ENCODE results near the gene CD3E.

The CD3E gene

DNA sequence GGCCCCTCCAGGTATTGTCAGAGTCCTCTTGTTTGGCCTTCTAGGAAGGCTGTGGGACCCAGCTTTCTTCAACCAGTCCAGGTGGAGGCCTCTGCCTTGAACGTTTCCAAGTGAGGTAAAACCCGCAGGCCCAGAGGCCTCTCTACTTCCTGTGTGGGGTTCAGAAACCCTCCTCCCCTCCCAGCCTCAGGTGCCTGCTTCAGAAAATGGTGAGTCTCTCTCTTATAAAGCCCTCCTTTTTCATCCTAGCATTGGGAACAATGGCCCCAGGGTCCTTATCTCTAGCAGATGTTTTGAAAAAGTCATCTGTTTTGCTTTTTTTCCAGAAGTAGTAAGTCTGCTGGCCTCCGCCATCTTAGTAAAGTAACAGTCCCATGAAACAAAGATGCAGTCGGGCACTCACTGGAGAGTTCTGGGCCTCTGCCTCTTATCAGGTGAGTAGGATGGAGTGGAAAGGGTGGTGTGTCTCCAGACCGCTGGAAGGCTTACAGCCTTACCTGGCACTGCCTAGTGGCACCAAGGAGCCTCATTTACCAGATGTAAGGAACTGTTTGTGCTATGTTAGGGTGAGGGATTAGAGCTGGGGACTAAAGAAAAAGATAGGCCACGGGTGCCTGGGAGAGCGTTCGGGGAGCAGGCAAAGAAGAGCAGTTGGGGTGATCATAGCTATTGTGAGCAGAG lies at the start of gene CD3E:
Gene CD3E (plus strand): TSS at position 163 of the 681 bp plus-strand sequence. CDS start 223 bp downstream, at position 386.
- DNase-seq, result no peak

DNA sequence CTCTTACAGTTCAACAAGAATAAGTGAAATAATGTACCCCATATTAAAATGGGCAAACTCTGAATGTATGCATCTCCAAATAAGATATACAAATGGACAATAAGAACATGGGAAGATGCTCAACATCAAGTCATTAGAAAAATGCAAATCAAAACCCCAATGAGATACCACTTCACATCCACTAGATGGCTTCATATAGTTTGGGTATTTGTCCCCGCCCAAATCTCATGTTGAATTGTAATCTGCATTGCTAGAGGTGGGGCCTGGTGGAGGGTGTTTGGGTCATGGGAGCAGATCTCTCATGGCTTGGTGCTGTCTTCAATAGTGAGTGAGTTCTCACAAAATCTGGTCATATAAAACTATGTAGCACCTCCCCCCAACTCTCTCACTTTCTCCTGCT lies 46.1 kb upstream of the CD3E start:
- DNase-seq, result no peak

DNA sequence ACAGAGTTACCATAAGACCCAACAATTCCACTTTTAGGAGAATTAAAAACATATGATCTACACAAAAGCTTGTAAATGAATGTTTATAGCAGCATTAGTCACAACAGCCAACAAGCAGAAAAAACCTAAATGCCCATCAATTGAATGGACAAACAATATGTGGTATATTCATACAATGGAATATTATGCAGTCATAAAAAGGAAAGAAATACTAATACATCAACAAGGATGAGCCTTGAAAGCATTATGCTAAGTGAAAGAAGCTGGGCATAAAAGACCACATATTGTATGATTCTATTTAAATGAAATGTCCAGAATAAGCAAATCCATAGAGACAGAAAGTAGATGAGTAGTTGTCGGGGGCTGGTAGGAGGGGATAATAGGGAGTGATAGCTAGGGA lies 45.4 kb upstream of the CD3E start:
- no peak for DNase-seq

DNA sequence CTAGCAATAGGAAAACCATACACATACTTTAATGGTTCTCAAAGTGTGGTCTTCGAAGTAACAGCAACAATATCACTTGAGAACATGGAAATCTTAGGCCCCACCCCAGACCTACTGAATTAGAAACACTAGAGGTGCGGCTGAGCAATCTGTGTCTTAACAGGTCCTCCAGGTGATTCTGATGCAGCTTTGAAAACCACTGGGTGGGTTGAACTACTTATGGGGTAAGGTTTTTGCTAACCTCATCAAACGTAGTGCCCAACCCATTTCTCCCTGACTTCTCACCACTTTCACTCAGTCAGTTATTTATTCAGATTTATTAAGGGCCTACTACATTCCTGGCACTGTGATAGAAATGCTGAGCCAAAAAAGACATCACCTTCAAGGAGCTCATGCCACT lies 44.2 kb upstream of the CD3E start:
- DNase-seq, result no peak

DNA sequence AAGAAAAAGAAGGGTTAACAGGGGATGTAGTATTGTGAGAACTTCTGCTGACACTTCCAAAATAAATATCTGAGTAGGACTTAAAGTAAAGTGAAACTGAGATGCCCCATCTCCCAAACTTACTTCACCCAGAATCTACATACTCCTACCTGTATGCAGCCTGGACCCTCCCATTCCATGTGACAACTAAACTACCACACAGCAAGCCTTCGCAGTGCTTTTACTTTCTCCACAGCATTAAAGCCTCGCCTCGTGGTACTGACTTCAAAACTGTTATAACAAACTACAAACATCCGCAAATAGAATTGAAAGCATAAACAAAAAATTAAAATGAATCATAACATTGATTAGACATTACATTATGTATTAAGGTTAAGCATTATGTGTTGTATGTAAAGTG lies 41.4 kb upstream of the CD3E start:
- DNase-seq, result no peak

DNA sequence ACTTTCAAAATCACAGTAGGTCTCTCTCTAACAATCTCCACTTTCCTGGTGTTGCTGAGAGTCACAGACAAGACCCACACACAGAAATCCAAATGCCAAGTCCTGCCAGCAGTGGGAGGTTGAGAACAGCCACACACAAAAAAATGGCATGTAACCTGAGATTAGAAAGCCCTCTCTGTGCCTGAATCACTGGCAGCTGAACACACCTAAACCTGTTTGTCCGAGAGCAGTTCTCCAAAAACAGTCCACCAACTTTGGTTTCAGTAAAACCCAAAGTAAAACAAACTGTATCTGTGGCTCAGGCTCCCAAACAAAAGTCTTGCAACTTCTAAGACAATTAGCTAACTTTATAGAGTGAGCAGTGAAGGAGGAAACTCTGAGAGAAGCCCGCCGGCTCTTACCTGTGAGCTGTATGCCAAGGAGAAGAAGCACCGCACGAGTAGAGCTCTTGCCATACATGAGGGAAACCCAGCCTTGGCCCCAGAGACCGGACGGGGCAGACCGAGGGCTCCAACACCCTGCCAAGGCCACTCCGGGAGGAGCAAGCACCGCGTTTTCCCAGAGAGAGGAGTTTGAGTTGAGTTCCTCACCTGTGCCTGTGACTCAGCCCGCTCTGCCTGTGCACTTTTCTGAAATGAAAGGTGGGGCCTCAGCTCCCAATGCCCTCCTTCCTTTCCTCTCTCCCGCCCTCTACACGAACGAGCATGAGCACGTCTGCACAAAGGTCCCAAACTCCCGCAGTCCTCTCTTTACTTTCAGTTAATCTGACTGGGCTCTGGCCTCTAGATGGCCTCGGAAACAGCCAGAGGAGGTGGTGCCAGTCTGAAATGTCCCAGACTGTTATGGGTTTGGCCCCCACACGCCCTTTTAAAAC lies 40.6 kb upstream of the CD3E start, which contains the start of gene MPZL2:
Gene MPZL2 (minus strand): TSS at position 603 of the 874 bp plus-strand sequence. CDS start 144 bp downstream, at position 459.
- no peak for DNase-seq

DNA sequence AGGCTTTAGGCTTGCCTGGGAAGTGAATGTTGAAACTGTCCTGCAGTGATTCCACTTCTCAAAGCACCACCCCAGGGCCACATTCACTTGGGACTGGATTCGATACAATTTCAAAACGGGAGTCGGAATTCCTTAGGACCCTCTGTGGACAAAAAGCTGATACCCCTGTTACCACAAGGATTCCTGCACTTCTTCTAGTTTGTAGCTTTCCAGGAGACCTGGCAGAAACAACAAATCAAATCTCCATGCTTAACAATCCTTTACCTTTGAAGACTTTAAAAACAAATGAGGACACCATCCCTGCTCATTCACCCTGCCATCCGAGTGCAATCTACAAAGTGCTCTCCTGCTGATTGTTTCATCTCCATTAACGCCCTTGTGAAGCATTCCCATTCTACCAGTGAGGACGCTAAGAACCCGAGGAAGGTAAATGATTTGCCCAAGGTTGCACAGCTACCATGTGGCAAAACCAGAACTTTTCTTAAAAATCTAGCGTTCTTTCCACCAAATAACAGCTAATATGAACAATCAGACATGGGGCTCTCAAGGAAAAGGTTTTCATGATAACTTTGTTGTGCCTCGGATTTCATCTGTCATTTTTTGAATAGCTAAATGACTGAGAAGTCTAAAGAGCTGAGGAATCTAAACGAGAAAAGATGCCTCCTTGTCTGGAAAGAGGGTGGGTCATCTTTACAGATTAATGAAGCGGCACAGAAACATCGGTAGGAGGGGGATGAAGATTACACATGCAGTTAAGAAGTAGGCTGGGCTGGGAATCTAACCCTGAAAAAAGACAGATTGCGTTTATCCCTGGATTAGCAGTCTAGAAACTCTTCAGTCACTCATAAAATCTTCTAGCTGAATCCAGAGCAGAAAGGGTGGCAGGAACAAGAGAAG lies 39.7 kb upstream of the CD3E start:
- DNase-seq, result no peak

DNA sequence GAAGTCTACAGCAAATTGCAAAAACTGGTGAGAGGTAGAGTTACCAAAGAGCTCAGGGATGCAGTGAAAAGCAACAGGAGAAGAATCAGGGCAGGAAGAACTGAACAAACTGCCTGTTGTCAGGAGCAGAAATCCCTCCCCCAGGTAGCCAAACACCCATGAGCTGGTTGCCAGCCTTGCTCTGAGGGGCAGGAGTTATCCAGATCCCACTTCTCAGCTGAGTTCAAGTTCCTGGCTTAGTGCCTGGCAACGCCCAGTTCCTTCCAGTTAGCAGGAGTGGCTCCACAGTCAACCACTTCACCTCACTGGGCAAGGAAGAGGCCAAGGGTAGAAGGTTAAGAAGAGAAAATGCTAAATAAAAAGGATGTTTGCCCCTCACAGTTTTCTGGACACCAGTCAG lies 38.6 kb upstream of the CD3E start:
- DNase-seq, result no peak

DNA sequence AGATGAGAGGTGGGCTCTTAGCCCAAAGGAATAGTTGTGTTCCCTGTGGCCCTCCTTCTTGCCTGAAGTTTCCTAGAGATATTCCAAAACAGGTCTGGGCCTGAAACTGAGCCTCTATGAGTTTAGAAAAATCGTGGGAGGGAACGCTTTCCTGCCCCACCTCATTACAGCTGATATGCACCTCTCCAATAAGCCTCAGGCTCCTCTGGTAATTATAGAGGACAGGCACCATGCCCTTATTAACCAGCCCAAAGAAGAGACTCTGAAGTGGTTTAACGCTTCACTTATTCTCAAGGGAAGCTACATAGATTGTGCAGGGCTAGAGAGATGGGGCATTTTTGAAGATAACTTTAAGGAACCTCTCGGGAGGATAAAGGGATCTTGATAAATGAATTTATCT lies 37.0 kb upstream of the CD3E start:
- no peak for DNase-seq

DNA sequence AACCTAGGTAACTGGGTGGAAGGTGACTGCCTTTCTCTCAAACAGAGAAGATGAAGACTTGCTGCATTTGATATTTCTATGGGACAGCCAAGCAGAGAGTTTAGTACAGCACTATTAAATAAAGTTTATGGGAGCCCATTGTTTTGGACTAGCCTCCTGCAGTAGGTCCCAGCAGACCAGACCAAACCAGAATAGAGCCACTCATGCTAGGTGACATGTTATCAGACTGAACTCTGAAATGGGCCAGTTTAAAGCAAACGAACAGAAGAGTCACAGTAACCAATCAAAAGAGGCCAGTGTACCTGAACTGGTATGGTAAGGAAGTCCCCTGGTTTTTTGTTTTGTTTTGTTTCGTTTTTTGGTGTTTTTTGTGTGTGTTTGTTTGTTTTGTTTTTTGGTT lies 32.5 kb upstream of the CD3E start:
- DNase-seq, result no peak

DNA sequence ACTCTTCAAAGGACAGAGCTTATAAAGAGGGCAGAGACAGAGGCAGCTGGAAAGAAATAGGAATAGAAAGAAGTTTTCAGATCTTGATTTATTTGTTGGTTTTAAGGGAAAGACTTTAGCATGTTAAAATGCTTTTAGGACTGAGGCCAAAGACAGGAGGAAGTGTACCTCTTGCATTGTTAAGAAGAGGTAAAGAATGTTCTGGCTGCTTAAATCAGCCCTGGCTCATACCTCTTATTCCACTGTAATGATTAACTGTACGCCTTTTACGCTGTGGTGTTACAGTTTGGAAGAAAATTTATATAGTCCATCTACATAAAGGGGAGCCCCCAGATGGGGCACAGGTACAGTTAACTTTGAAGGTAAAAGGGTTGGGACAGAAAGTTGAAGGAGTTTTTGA lies 30.3 kb upstream of the CD3E start:
- DNase-seq, result no peak

DNA sequence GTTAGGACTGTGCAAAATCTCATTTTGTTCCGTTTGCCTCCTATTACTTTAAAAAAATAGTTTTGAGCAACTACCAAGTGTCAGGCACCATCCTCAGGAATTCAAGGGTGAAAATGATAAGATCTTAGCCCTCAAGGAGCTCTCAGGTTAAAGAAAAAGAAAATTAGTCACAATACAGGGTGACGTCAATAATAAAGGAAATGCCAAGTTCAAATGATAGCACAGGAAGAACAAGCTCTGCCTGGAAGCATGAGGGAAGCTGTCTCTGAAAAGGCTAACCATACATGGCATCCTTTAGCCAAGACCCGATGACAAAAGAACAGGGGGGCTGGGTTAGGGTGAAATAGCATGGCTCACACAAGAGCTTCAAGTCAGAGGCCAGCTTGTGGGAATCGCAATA lies 29.4 kb upstream of the CD3E start:
- no peak for DNase-seq

DNA sequence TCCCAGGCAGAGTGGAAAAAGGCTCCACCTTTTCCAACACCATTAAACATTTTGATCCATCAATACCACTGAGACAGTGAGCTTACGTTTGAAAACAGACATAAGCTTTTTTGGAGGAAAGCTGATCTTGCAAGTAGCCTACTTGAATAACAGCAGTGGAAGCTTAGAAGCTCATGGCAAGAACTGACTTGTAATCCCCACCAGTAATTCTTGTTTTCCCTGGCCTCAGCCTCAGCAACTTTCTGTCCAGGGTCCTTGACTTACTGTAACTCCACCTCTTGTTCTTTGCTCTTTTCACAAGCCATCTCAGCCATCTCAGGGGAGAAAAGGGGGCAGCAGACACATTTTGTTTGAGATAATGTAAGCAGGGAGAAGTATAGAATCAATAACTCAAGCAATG lies 28.1 kb upstream of the CD3E start:
- no peak for DNase-seq

DNA sequence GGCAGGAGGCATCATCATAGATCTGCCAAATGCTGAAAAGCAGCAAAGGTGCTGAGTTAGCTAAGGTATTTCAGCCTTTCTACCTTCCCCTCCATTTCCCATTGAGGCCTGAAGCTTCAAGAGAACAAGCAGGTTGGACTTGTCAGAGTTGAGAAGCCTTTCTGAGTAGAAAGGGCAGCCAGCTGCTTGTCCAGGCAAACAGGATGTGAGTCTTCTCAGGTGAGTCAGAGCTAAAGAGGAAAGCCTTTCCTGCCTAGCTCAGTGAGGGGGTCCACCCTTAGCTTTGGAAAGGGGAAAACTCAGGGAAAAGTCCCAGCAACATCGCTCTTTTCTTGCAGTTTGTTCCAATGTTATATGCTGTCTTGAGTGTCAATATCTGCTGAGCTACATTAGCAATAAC lies 27.2 kb upstream of the CD3E start:
- DNase-seq, result no peak

DNA sequence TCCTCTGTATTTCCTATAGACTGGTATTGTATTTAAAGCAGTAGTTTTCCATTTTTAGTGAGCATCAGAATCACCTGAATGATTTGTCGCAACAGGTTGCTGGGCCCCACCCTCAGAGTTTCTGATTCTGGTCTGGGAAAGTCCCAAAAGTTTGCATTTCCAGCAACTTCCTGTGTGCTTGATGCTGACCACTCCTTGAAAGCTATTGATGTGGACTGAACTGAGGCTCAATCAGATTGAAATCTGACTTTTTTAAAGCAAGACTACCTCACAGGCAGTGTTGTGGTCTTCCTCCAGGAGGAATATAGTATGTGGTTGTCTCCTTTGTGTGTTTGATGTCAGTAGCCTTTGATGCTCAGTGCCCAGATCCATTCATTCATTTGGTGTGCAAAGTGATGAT lies 23.2 kb upstream of the CD3E start:
- DNase-seq, result no peak

DNA sequence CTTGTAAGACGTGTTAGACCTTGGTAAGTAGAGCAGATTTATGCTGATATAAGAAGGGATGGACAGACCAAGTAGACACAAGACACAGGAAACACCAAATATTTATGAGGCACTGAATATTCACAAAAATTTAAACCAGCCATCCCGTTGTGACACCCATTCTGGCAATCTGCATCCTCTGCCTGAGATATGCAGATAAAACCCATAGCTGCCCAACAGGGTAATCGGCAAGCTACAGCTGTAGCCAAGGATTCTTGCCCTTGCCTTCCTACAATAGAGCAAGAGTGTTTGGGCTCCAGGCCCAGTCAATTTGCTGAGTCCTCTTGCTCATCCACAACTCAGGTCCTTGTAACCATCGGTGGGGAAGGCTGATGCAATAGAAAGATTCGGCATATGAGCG lies 21.9 kb upstream of the CD3E start:
- DNase-seq, result no peak

DNA sequence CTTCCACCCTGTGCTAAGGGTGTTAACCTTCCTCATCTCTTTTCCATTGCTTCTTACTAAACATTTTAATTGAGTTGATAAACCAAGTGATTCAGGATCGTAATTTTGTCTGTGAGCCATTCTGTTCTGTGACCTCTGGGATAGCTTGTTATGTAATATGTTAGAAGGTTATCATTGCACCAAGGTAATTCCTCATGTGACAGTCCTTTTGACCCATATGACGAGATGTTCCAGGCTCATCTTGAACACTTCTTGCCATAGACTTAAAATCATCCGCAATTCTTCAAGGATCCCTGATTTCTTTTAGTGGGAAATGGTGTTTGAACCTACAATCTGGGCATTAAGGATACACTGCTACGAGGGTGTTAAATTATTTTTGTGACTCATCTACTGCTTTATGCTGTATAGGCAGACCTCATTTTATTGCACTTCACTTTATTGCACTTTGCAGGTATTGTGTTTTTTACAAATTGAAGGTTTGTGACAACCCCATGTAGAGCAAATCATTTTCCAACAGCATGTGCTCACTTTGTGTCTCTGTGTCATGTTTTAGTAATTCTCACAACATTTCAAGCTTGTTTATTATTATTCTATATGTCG lies 21.4 kb upstream of the CD3E start:
- no peak for DNase-seq

DNA sequence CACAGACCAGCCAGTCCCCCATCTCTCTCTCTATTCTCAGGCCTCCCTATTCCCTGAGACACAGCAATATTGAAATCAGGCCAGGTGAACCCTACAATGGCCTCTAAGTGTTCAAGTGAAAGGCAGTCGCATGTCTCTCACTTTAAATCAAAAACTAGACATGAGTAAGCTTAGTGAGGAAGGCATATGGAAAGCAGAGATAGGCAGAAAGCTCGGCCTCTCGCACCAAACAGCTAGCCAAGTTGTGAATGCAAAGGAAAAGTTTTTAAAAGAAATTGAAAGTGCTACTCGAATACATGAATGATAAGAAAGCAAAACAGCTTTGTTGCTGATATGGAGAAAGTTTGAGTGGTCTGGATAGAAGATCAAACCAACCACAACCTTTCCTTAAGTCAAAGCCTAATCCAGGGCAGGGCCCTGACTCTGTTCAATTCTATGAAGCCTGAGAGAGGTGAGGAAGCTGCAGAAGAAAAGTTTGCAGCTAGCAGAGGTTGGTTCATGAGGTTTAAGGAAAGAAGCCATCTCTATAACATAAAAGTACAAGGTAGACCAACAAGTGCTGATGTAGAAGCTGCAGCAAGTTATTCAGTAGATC lies 20.7 kb upstream of the CD3E start:
- DNase-seq, result no peak

DNA sequence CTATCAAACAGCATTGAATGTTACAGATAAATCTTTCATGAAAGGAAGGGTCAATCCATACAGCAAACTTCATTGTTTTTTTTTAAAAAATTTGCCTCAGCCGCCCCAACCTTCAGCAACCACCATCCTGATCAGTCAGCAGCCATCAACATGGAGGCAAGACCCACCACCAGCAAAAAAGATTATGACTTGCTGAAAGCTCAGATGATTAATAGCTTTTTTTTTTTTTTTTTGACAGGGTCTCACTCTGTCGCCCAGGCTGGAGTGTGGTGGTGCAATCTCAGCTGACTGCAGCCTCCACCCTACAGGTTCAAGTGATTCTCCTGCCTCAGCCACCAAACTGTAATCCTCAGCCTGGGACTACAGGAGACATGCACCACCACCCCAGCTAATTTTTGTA lies 18.0 kb upstream of the CD3E start:
- DNase-seq, result no peak

DNA sequence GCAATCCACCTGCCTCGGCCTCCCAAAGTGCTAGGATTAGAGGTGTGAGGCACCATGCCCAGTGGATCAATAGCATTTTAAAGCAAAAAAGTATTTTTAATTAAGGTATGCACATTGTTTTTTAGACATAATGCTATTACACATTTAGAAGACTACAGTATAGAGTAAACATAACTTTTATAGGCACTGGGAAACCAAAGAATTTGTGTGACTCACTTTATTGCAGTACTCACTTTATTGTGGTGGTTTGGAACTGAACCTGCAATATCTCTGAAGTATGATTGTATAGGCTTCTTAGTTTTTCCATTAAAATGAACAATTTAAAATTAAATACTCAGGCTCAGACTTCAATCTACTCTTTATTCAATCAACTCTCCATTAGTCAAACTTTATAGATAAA lies 17.5 kb upstream of the CD3E start:
- no peak for DNase-seq

DNA sequence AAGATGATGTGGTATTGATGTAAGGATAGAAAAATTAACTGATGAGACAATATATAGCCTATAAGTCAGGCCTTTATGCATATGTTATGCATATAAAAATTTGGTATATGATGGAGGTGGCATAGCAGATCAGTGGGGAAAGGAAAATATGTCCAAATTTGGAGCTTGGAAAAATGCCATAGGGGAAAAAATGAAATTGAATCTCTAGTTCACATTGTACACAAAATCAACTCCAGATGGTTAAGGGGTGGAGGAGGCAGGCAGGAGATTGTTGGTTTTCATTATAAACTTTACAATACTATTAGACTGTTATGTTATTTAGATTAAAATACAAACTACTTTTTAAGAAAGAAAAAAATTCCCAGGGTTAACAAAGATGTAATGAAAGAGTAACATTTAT lies 15.1 kb upstream of the CD3E start:
- no peak for DNase-seq

DNA sequence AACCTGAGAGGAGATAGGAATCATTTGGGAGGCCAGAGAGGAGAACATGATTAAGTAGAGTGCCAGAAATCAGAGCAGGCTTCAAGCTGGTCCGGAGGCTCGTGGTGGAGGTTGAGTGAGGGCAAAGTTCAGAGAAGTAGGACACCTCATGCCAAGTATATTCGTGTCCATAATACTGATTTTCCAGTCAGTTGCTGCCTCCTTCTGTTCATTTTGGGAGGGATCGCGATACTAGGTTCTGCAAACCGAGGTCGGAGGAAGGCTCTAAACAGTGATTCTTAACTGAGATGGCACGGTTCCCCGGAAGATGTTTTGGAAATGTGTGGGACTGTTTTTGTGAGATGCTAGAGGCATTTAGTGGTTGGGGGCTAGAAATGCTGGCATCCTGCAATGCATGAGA lies 13.6 kb upstream of the CD3E start:
- DNase-seq, result no peak

Data from COR-L47 (cell line).